NCI-H345 treated with DMSO at 0.1 percent for 48 hours (cell line): ENCODE measurements around the gene SYNE1.
"Not testable (repeated sequence)": the region's sequence is repeated elsewhere in the genome, so short reads cannot be mapped to it uniquely, and the experiment has no call there.

ENCODE experiments used
- DNase-seq: peaks from one replicate; lab custom pipeline; 2025; ENCODE audit not compliant: unreplicated experiment; lab: John Stamatoyannopoulos, UW

Gene SYNE1

DNA sequence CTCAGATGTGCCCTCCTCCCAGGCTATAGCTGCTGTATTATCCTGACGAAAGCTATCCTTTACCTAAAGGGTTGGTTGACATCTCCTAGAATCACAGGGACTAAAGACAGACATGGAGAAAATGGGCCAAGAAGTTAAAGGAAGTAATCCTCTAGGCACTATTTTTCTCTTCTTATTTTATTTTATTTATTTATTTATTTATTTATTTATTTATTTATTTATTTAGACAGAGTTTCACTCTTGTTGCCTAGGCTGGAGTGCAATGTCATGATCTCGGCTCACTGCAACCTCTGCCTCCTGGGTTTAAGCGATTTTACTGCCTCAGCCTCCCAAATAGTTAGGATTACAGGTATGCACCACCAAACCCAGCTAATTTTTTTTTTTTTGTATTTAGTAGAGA, 309.0 kb downstream of the SYNE1 start:
- not testable (repeated sequence) for DNase-seq

GRCh38 chr6:152323376-152323775, 313.8 kb downstream of the SYNE1 start:
- no peak for DNase-seq

GRCh38 chr6:152318278-152318677, 318.9 kb downstream of the SYNE1 start:
- no peak for DNase-seq

DNA sequence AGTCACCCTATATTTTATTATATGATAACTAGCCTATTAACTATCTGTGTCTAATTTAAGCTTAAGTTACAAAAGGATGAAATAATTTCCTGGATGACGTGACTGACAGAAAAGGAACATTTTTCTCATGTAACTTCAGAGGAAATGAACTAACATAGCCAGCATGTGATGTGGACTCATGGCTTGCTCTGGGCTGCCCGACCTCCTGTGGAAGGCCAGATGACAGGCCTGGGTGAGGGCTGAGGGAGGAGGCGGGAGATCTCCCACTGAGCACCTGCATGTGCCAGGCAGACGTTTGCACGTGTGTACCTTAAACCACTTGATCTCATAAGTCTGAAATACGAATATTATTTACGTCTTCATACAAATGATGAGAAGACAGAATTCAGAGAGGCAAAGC, 321.1 kb downstream of the SYNE1 start:
- no peak for DNase-seq

- DNase-seq: no peak
Measured at GRCh38 chr6:152314483-152314832, 322.7 kb downstream of the SYNE1 start.

DNA sequence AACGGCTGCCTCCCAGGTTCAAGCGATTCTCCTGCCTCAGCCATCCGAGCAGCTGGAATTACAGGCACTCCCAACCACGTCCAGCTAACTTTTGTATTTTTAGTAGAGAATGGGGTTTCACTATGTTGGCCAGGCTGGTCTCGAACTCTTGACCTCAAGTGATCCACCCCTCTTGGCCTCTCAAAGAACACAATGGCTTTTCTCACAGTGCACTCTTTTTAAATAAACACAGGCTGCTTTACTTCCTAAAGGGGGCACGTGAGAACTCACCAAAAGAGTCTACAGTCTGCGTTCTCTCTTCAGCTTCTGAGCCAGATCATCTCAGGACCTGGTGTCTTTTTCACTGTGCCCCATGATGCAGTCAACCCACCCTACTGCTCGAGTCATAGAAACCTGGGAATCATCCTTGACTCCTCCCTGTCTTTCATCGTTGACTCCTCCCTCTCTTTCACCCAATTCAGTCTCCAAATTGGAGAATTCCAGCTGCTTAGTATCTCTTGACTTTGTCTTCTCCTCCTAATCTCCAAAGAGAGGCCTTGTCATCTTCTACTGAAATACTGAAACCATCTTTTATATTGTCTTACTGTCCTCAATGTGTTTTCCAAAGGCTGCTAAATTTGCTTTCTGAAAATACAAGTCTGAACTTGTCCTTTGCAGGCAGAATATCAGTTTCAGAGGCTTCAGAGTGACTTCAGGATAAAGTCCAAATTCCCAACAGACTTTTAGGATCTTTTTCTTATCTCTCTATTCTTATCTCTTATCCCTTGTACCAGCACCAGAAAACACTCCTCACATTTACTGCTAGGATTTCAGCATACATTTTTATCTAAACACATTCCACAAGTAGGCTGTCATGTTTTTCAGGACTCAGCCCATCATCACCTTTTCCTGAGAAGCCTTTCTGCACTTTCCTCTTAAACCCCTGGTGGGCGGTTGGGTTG, 323.4 kb downstream of the SYNE1 start:
- DNase-seq: no peak

- no peak for DNase-seq
Measured at GRCh38 chr6:152312434-152312833, 324.7 kb downstream of the SYNE1 start.

- no peak for DNase-seq
Measured at GRCh38 chr6:152310371-152310954, 326.7 kb downstream of the SYNE1 start.

DNA sequence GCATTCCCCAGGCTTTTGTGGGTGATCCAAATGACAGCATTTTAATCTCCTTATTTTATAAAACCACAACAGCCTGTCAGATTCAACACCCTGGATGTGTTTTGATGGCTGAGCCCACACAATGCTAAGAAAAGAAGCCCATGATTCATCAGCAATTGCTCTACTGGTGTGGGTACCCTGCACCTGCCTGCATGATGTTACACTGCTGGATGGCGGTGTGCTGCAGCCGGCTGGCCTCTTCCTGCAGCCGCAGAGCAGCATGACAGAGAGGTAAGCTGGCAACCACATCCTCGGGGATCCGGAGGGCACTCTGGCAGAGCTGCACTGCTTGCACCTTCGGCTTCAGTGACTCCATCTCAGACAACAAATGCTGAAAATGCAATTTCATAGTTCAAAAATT, 327.5 kb downstream of the SYNE1 start:
- DNase-seq: no peak

DNA sequence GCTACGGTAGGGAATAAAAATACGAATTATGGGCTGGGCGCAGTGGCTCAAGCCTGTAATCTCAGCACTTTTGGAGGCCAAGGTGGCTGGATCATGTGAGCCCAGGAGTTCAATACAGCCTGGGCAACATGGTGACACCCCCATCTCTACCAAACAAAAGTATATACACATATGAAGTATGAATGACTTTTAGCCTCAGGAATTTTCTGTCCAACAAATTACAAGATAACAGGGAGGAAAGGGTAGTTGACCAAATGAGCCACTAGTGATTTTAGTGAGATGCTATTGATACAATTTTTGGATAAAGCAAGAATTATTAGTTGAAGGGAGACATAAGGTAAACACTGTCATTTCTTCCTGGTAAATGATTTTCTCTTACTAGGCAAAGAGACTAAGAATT, 328.2 kb downstream of the SYNE1 start:
- no peak for DNase-seq

DNA sequence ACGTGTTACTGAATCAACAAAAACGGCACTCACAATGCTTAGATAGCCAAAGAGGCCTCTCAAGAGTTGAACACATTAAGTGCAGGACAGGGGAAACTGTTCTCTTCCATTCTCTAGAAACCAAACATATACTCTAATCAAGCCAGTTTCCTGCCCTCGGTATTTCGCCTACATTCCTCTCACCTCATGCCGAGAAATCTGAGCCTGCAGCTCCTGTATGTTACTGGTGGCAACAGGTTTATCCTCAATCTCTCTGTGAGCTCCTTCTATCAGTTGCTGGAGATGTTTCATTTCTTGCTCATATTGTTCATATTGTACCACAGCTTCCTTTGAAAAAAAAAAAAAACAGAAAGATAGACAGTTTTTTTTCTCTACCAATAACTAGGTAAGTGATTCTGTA, 328.9 kb downstream of the SYNE1 start:
- no peak for DNase-seq

- no peak for DNase-seq
Measured at GRCh38 chr6:152305672-152306071, 331.5 kb downstream of the SYNE1 start.

DNA sequence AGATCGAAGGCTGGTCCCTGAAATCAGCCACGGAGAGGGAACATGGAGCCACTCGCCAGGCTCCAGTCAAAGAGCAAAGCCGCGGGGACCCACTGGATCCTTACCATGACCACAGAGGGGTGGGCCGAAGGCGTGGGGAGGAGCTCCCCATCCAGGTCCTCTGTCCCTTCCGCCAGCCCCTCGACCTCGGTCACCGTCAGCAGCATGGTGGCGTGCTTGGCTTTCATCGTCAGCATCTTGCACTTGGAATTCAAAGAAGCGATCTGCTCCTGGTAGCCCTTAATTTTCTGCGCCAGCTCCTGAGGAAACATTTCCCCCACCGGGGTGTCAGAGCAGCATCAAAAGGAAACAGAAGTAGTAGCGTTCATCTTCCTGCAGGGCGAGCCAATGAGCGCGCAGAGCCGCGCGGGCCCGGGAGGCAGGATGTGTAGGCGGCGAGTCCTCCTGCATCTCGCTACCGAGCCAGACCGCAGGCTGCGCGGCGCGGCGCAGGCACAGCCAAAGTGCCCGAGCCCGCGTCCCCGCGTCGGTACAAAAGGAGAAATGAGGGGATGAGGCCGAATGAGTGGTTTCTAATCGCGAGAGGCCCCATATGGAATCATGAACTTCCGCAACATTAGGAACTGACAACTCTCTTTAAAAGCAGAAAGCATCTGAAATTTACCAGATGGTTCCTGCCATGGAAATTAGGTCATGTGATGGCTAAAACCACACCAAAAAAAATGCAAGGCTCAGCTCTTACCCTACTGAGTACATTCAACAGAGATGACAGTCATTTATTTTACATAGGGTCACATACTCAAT, 335.2 kb downstream of the SYNE1 start:
- DNase-seq: peak; percentile 81

GRCh38 chr6:152301021-152301764, 336.0 kb downstream of the SYNE1 start:
- no peak for DNase-seq

DNA sequence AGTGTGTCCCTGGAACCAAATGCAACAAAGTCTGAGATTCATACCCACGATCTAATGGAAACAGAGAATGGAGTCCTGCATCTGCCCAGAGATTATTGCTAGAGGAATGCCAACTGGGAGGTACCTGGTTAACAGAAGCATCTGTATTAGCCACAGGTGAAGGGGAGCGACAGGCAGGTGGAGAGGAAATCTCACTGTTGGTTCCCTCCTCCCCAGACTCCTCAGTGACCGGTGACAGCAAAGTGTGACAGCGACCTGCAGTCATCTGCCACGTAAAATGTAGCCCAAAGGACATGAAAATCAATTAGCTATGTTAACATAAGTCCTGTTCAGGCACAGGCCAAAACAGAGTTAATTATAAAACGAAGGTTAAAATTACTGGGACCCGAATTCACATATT, 336.6 kb downstream of the SYNE1 start:
- no peak for DNase-seq

GRCh38 chr6:152298848-152299735, 338.1 kb downstream of the SYNE1 start:
- DNase-seq: no peak

GRCh38 chr6:152298055-152298647, 339.0 kb downstream of the SYNE1 start:
- no peak for DNase-seq

GRCh38 chr6:152296648-152297376, 340.4 kb downstream of the SYNE1 start:
- DNase-seq: no peak

GRCh38 chr6:152295920-152296319, 341.2 kb downstream of the SYNE1 start:
- no peak for DNase-seq
